Stimulated activated CD4-positive, alpha-beta T cell treated with anti-CD3 and anti-CD28 coated beads, Interleukin-1b, Interleukin-23, amount 100 ng/mL, for 1 hour (primary cell): ENCODE data around the gene GSC2.

Source experiments
- DNase-seq, 2 donors: peaks; one replicate each; pipeline ENCODE4 v3.0.0-alpha.2; 2020; ENCODE audit warnings: low read depth in 2 of 2

Gene GSC2

GRCh38 chr22:19120829-19121630, 29.1 kb downstream of the GSC2 start:
- peak in 1 of 2 donors; percentile 13 for DNase-seq

- DNase-seq = no peak
Measured at GRCh38 chr22:19119949-19120348, 30.1 kb downstream of the GSC2 start.

- DNase-seq = no peak
Measured at GRCh38 chr22:19118329-19118880, 31.7 kb downstream of the GSC2 start.

GRCh38 chr22:19117111-19117512, 33.0 kb downstream of the GSC2 start:
- DNase-seq = no peak

GRCh38 chr22:19115628-19116027, 34.5 kb downstream of the GSC2 start:
- no peak for DNase-seq

GRCh38 chr22:19114984-19115552, 35.0 kb downstream of the GSC2 start:
- DNase-seq = no peak

GRCh38 chr22:19113429-19113828, 36.7 kb downstream of the GSC2 start:
- no peak for DNase-seq

GRCh38 chr22:19111584-19111983, 38.5 kb downstream of the GSC2 start:
- DNase-seq = no peak

GRCh38 chr22:19111140-19111539, 39.0 kb downstream of the GSC2 start:
- no peak for DNase-seq

- no peak for DNase-seq
Measured at GRCh38 chr22:19110646-19111045, 39.4 kb downstream of the GSC2 start.

GRCh38 chr22:19110064-19110458, 40.0 kb downstream of the GSC2 start:
- DNase-seq = no peak

- DNase-seq = peak in 1 of 2 donors; percentile 5
Measured at GRCh38 chr22:19109198-19110063, 40.7 kb downstream of the GSC2 start.

- no peak for DNase-seq
Measured at GRCh38 chr22:19108807-19109197, 41.3 kb downstream of the GSC2 start.

- no peak for DNase-seq
Measured at GRCh38 chr22:19107730-19108074, 42.4 kb downstream of the GSC2 start.

- no peak for DNase-seq
Measured at GRCh38 chr22:19106886-19107729, 43.0 kb downstream of the GSC2 start.

GRCh38 chr22:19105867-19106802, 44.0 kb downstream of the GSC2 start:
- DNase-seq = peak in 1 of 2 donors; percentile 24

GRCh38 chr22:19105456-19105855, 44.6 kb downstream of the GSC2 start:
- DNase-seq = no peak

GRCh38 chr22:19103880-19104821, 45.9 kb downstream of the GSC2 start:
- no peak for DNase-seq

- DNase-seq = no peak
Measured at GRCh38 chr22:19098157-19098556, 51.9 kb downstream of the GSC2 start.
